SH-SY5Y (cell line): ENCODE data around the gene TUBA1C.

ENCODE experiments used
- GATA2 ChIP-seq: IDR thresholded peaks from 2 replicates; pipeline ENCODE4 v1.6.1; 2011; ENCODE audit warnings: mild to moderate bottlenecking, low read depth, low read length
- GATA3 ChIP-seq: IDR thresholded peaks from 2 replicates; pipeline ENCODE4 v1.6.1; 2011; ENCODE audit warnings: low read depth, mild to moderate bottlenecking, low read length, moderate library complexity

The TUBA1C gene

DNA sequence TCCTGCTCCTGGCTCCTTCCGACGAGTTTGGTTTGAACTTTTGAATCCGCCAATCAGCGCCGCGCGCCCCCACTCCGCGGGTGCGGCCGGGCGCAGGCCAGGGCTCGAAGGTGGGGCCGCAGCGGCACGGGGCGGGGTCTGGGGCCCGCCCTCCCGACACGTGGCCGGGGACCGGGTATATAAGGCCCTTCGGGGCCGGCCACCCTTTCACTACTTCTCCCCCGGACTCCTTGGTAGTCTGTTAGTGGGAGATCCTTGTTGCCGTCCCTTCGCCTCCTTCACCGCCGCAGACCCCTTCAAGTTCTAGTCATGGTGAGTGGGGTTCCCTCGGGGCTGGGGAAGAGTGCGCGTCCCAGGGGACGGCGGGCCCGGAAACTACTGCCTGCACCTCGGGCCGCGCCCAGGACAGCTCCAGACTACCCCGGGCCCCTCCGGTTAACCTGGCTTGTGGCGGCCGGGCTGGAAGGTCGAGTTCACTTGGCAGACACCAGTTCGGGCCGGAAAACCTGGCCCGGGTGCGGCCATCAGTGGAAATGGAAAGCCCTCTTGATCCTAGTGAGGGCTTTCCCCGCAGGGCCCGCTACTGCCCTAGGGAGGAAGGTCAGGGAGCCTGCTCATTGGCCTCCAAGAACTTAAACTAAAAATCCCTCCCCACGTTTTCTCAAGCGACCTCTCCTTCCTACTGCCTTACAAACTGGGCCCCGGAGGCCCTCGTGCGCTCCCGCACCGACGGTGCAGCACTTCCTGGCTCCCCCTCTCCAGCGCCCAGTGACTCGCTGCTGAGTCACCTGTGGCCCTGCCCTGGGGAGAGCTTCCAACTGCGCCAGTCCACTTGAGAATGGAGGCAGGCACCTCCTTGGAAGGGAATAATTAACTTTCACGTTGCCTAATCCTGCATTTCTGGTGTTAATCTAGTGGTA lies at the start of gene TUBA1C:
Gene TUBA1C, plus strand, starts transcription at position 210 of the 920 bp plus-strand sequence. Its CDS starts 100 bp downstream, at position 310.
- TF ChIP-seq GATA3: no peak
- TF ChIP-seq GATA2: no peak

DNA sequence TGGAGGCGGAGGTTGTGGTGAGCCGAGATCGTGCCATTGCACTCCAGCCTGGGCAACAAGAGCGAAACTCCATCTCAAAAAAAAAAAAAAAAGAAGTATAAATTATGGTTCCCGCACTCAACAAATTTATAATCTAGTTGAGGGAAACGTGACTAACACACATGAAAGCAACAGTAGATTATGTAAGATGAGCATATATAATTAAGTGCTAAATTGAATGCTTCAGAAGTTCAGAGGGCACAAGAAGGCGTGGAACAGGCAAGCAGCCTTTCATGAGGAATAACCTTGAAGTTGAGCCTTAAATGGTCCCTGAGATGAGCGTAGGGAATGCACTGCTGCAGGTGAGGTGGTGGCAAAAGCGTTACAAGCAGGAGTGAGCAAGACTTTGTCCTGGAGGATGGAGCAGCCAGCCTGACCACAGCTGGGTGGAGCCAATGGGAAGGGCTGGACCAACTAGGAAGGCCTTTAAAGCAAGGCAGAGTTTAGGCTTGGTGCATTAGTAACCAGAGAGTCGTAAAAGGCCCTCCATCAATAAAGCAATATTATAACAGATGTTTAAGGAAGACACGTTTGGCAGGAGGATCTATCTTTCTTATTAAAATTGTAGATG lies 45.4 kb upstream of the TUBA1C start:
- TF ChIP-seq GATA2: no peak
- no peak for TF ChIP-seq GATA3

GRCh38 chr12:49220972-49221371 lies 43.9 kb upstream of the TUBA1C start:
- no peak for TF ChIP-seq GATA3
- TF ChIP-seq GATA2: no peak

- TF ChIP-seq GATA2 (no peak), GATA3 (no peak)
Measured at GRCh38 chr12:49223122-49223521, 41.8 kb upstream of the TUBA1C start.

GRCh38 chr12:49223590-49224369 lies 41.1 kb upstream of the TUBA1C start:
- peak; percentile 66 for TF ChIP-seq GATA3
- TF ChIP-seq GATA2: peak; percentile 86

DNA sequence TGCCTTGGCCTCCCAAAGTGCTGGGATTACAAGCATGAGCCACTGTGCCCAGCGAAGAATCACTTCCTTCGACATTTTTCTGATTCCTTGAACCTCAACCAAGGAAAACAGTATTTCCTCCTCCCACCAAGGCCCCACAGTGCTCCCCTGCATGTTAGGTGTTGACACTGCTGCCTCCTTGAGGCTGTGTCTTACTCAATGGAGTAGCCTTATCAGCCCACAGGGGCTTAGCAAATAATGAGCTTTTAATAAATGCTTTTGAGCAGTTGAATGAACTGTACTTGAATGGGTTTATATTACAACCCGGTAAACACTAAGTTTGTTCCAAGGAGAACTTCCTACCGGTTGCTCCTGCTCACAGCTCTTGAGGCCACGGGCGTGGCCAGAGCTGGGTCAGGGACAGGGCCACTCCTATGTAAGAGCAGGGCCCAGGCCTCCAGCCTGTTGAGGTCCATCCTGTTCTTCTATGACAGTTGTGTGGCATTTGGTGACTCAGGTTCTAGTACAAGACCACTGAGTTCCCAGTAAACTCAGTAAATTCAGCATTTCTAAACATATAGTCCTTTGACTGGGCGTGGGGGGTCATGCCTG lies 39.2 kb upstream of the TUBA1C start:
- no peak for TF ChIP-seq GATA3
- TF ChIP-seq GATA2: no peak

DNA sequence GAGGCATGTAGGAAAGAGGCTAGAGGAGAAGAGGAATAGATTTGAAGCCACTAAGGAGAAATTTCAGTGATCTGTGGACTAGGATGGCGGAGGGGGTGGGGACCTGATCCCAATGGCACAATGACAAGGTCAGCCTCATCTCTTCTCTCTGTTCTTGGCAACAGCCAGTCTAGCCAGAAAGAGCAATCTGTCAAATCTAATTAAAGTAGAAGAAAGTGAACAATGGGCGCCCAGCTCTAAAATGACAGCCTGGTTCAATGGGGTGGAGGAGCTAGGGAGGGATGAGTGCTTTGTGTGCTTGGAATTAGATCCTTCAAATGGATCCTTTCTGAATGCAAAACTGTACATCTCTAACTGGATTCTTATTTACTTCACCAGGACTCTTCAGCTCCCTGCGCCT lies 37.2 kb upstream of the TUBA1C start:
- TF ChIP-seq GATA2 (no peak), GATA3 (no peak)

GRCh38 chr12:49228653-49229052 lies 36.2 kb upstream of the TUBA1C start:
- TF ChIP-seq GATA2: no peak
- TF ChIP-seq GATA3: no peak

DNA sequence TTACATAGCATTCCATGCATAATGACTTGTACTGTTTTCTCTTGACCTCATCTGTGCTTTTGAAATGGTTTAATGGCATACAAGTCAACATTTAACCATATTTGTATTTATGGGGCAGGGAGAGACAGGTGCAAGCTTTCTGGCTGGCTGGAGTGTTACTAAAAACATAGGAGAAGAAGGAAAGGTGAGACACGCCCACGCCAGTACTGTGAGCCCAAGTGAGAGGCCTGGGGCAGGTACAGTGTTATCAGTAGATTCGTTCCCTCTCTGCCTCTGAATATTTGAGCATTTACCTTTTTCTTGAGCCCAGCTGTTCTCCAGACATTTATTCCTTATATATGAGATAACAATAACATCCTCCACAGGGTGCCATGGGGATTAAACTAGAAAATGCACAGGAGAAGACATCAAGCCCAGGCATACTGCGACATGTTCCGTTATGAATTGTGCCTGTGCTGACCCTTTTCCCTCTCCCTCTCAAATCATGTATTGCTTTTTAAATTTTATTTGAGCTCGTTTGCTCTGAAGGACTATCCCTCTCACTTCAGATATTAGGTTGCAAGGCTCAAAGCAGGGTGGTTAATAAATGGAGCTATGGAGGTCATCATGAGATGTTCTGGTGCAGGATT lies 34.6 kb upstream of the TUBA1C start:
- no peak for TF ChIP-seq GATA3
- no peak for TF ChIP-seq GATA2

DNA sequence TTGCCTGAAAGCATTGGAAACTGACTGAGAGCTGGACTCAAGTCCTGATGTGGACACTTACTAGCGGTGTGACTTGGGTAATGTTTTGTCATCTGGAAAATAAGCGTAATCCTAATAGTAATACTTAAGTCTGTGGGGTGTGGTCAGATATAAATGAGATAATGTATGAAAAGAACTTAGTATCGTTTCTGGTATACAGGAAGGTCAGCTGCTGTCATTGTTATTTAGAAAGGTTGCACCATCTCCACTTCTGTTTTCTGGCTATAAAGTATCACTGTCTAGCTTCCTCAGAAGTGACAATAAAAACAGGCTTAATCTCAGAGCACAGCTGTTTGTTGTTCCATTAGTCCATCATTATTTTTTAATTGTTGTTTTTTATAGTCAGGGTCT lies 34.1 kb upstream of the TUBA1C start:
- TF ChIP-seq GATA2: no peak
- no peak for TF ChIP-seq GATA3

DNA sequence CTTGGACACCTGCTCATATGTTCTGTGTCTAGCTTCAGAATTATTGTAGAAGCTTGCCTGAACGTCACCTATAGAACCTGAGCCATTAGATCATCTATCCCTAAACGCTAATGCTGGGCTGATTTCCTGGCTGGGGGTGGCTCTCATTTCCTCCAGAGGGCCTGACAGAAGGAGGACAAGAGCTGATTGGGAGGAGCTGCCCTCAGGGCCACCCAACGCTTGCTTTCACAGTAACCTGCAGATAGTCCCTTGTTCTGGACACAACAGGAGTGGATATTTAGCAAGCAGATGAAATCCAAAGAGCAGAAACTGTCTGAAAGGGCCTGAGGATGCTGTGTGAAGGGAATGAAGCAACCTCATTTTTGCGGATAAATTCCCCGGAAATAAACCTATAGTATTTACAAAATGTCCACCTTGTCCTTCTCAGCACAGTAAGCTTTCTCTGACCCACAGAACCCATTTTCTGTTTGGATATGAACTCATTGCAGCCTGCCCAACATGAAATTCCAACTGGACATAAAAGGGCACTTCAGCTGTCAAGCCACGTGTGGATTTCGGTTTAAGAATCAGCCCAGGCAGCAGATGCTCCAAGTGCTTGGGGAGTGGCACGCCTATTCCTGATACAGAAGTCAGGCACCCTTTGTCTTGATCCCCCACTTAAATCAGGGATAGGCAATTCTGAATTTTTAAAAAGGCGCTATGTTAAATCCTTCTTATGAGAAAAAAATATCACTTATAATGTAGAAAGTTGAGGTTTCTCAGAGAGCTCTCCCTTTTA lies 32.8 kb upstream of the TUBA1C start:
- no peak for TF ChIP-seq GATA3
- no peak for TF ChIP-seq GATA2

DNA sequence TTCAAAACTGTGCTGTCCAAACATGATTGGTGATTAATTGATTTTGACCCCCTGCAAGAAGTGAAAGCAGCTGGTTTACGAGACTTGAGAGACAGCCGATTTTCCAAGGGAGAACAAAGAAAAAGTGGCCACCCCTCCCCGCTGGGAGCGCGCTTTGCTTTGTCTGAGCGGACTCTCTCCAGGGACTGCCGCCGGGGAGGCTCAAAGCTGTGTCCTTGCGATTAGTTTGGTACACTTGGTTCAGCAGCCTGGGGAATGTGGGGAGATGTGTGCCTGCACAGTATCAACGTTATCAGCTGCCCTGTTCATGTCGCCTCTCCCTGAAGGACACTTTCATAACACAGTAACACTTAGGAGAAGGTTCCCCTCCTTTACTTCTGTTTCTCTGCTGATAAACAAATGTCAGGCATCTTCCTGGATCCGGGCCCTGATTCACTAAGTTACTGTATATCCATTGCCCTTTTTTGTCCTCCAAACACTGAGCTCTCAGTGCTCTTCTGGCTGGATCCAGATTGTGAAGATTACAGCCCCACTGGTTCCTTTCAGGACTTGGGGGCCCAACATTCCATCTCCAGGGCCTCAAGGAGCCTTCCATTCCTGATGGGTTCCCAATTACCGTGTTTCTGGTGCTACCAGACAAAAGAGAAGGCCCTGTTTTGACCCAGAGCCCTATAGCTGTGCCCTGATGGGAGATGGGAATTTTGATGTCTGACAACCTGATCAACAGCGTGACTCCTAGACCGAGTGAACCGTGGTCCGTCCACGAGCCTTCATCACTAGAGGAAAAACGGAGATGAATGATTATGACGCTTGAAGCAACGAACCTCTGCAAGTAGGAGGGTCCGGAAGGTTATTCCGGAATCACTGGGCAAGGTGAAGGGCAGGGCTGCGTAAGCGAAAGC lies 31.7 kb upstream of the TUBA1C start:
- TF ChIP-seq GATA2: peak; percentile 67
- peak; percentile 25; the same call in 1 of the 2 replicates for TF ChIP-seq GATA3
